Thyroid gland (tissue), 4 donors: ENCODE results near the gene B3GNT8.

ENCODE experiments used
- CTCF ChIP-seq, 6 experiments: fragments of 200-600 bp in 3 of 6; fragments of 450-650 bp in 3 of 6; sonication (generic) in 3 of 6; IDR thresholded peaks; one replicate each; pipeline ENCODE4 v1.5.1; 2016 to 2019; ENCODE audit warnings: antibody characterized with exemption in 6 of 6, mild to moderate bottlenecking in 2 of 6, inconsistent platforms in 1 of 6, moderate library complexity in 1 of 6
- POLR2A ChIP-seq, 2 donors: fragments of 450-650 bp; IDR thresholded peaks; one replicate each; pipeline ENCODE4 v1.6.1; 2017; ENCODE audit warnings: antibody characterized with exemption in 2 of 2, mild to moderate bottlenecking in 2 of 2, moderate library complexity in 1 of 2

- TF ChIP-seq POLR2A (IDR thresholded peaks at IDR 0.05): no peak
- no peak for TF ChIP-seq CTCF (IDR thresholded peaks at IDR 0.05)
These were observed 690 bp upstream of the B3GNT8 start for GRCh38 chr19:41427647-41428480.
